A549 (cell line): ENCODE data around the gene ZBTB47.

Experiments
- CBX8 ChIP-seq: fragments of 200-600 bp; sonication (generic); IDR thresholded peaks from 2 replicates; pipeline ENCODE4 v1.6.1; 2016
- CEBPB ChIP-seq, 2 experiments: fragments of >200 bp in 1 of 2; sonication (Bioruptor Twin) in 1 of 2; formaldehyde crosslinking in 1 of 2; IDR thresholded peaks; 2 replicates each; pipeline ENCODE4 v1.6.1; 2012 to 2016
- CTCF ChIP-seq: fragments of >200 bp; sonication (Bioruptor Twin); formaldehyde crosslinking; IDR thresholded peaks from 3 replicates; pipeline ENCODE4 v1.5.1; 2016
- ELK1 ChIP-seq: fragments of 150-350 bp; IDR thresholded peaks from 2 replicates; pipeline ENCODE4 v1.6.1; 2014; ENCODE audit warnings: low read depth, mild to moderate bottlenecking, low read length
- ESRRA ChIP-seq: fragments of 150-350 bp; IDR thresholded peaks from 2 replicates; pipeline ENCODE4 v1.6.1; 2014; ENCODE audit warnings: mild to moderate bottlenecking, low read length, borderline replicate concordance
- GATA3 ChIP-seq: IDR thresholded peaks from 2 replicates; pipeline ENCODE4 v1.6.1; 2012; ENCODE audit warnings: borderline replicate concordance
- JUNB ChIP-seq: fragments of >200 bp; sonication (Bioruptor Twin); formaldehyde crosslinking; IDR thresholded peaks from 2 replicates; pipeline ENCODE4 v1.6.1; 2016
- KDM1A ChIP-seq: fragments of 200-600 bp; sonication (generic); IDR thresholded peaks from 2 replicates; pipeline ENCODE4 v1.6.1; 2016; ENCODE audit warnings: low read depth, mild to moderate bottlenecking
- PBX3 ChIP-seq: IDR thresholded peaks from 2 replicates; pipeline ENCODE4 v1.6.1; 2012
- POLR2A ChIP-seq: IDR thresholded peaks from 2 replicates; pipeline ENCODE4 v1.6.1; 2012; ENCODE audit warnings: mild to moderate bottlenecking, low read length
- RAD21 ChIP-seq, 2 experiments: fragments of >200 bp in 1 of 2; sonication (Bioruptor Twin) in 1 of 2; formaldehyde crosslinking in 1 of 2; IDR thresholded peaks in 1 of 2; conservative IDR thresholded peaks in 1 of 2; 2 replicates in 1 of 2; 3 replicates in 1 of 2; pipeline ENCODE4 v1.6.1; 2012 to 2018; ENCODE audit warnings: inconsistent platforms in 1 of 2
- RCOR1 ChIP-seq: fragments of 150-350 bp; IDR thresholded peaks from 2 replicates; pipeline ENCODE4 v1.6.1; 2014; ENCODE audit warnings: antibody characterized with exemption, low read length, low read depth
- RFX5 ChIP-seq: fragments of 450-650 bp; IDR thresholded peaks from 2 replicates; pipeline ENCODE4 v1.7.1; 2014; ENCODE audit warnings: antibody characterized with exemption, mild to moderate bottlenecking, moderate library complexity
- TF ChIP-seq, protein P1 (sequence below): IDR thresholded peaks from 2 replicates; pipeline ENCODE4 v1.6.1; 2012; ENCODE audit warnings: low read depth, borderline replicate concordance

GRCh38 chr3:42610976-42611375, 42.5 kb upstream of the ZBTB47 start:
- TF ChIP-seq KDM1A (no peak), RFX5 (no peak), RAD21 (conservative IDR thresholded peaks at IDR 0.05 in 1 of 2, IDR thresholded peaks at IDR 0.05 in 1 of 2) (no peak), RCOR1 (no peak), CTCF (no peak), CEBPB (IDR thresholded peaks at IDR 0.05) (no peak), CBX8 (no peak), POLR2A (no peak), PBX3 (no peak), JUNB (no peak), ESRRA (no peak), ELK1 (no peak), GATA3 (no peak)
- TF ChIP-seq, protein P1, sequence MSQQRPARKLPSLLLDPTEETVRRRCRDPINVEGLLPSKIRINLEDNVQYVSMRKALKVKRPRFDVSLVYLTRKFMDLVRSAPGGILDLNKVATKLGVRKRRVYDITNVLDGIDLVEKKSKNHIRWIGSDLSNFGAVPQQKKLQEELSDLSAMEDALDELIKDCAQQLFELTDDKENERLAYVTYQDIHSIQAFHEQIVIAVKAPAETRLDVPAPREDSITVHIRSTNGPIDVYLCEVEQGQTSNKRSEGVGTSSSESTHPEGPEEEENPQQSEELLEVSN = no peak
